Neural progenitor cell (in vitro differentiated cells): Measurements from ENCODE around the gene HCN1. TPM values are rescaled to one million over a fixed set of nuclear protein-coding genes. Genes with fewer than 3 reads are reported as not detected.

Experiments
- DNase-seq: peaks from one replicate; pipeline ENCODE4 v3.0.0-alpha.2; 2016; ENCODE audit warnings: low spot score
- H2AFZ ChIP-seq: fragments of 200-600 bp; sonication (generic); replicated peaks from 2 replicates; pipeline ENCODE4 v1.6.1; 2016; ENCODE audit warnings: antibody characterized with exemption
- H3F3A ChIP-seq: fragments of 200-600 bp; sonication (generic); 2 replicates; pipeline ENCODE4 v1.6.1; 2016; ENCODE audit warnings: antibody characterized with exemption, low read depth
- H3K27ac ChIP-seq: fragments of 200-600 bp; sonication (generic); 2 replicates; pipeline ENCODE4 v1.5.1; 2016; ENCODE audit warnings: mild to moderate bottlenecking
- H3K27me3 ChIP-seq: fragments of 200-600 bp; sonication (generic); 2 replicates; pipeline ENCODE4 v1.6.1; 2016; ENCODE audit warnings: mild to moderate bottlenecking, moderate library complexity
- H3K36me3 ChIP-seq: fragments of 200-600 bp; sonication (generic); 2 replicates; pipeline ENCODE4 v1.5.1; 2016
- H3K4me1 ChIP-seq: fragments of 200-600 bp; sonication (generic); 2 replicates; pipeline ENCODE4 v1.6.1; 2016; ENCODE audit warnings: mixed run types
- H3K4me2 ChIP-seq: fragments of 200-600 bp; sonication (generic); 2 replicates; pipeline ENCODE4 v1.6.1; 2016
- H3K4me3 ChIP-seq: fragments of 200-600 bp; sonication (generic); 2 replicates; pipeline ENCODE4 v1.5.1; 2016
- H3K79me2 ChIP-seq: fragments of 200-600 bp; sonication (generic); 2 replicates; pipeline ENCODE4 v1.6.1; 2016; ENCODE audit warnings: low read depth
- H3K9ac ChIP-seq: fragments of 200-600 bp; sonication (generic); 2 replicates; pipeline ENCODE4 v1.6.1; 2016
- H3K9me3 ChIP-seq: fragments of 200-600 bp; sonication (generic); 2 replicates; pipeline ENCODE4 v1.5.1; 2016; ENCODE audit warnings: low read depth
- H4K20me1 ChIP-seq: fragments of 200-600 bp; sonication (generic); 2 replicates; pipeline ENCODE4 v1.6.1; 2016; ENCODE audit warnings: low read depth
- H3K27ac Mint-ChIP-seq: 3 replicates; pipeline ENCODE4 v1.8.0; 2021; ENCODE audit warnings: mixed read lengths
- H3K27me3 Mint-ChIP-seq: 2 replicates; pipeline ENCODE4 v1.8.0; 2022; ENCODE audit warnings: low read depth, mild to moderate bottlenecking, inconsistent platforms, moderate library complexity, mixed read lengths; ENCODE audit not compliant: insufficient read depth
- H3K36me3 Mint-ChIP-seq: 3 replicates; pipeline ENCODE4 v1.8.0; 2021; ENCODE audit warnings: mixed read lengths
- H3K4me1 Mint-ChIP-seq: 3 replicates; pipeline ENCODE4 v1.8.0; 2021; ENCODE audit warnings: mixed read lengths
- H3K4me3 Mint-ChIP-seq: 3 replicates; pipeline ENCODE4 v1.8.0; 2021; ENCODE audit warnings: mild to moderate bottlenecking, moderate library complexity, mixed read lengths
- H3K9me3 Mint-ChIP-seq: 3 replicates; pipeline ENCODE4 v1.8.0; 2020; ENCODE audit warnings: mixed read lengths
- EZH2 ChIP-seq: fragments of 200-600 bp; sonication (generic); IDR thresholded peaks from 2 replicates; pipeline ENCODE4 v1.6.1; 2017; ENCODE audit warnings: antibody characterized with exemption, mild to moderate bottlenecking, moderate library complexity
- EZH2phosphoT487 ChIP-seq: fragments of 200-600 bp; sonication (generic); IDR thresholded peaks from 2 replicates; pipeline ENCODE4 v1.6.1; 2017; ENCODE audit warnings: antibody characterized with exemption
- total RNA-seq: library from RNA; depleted of rRNA; stranded (reverse); fragments of >200 nt; gene quantifications from 2 replicates; pipeline ENCODE4 v1.2.3, GENCODE V29; 2015; ENCODE audit warnings: low replicate concordance
- TF ChIP-seq, protein P1 (sequence below): fragments of 200-600 bp; sonication (generic); IDR thresholded peaks from 2 replicates; pipeline ENCODE4 v1.5.1; 2017; ENCODE audit warnings: antibody characterized with exemption, mild to moderate bottlenecking

The HCN1 gene
- total RNA-seq, 1 donor from 2014 or later, result not detected

DNA sequence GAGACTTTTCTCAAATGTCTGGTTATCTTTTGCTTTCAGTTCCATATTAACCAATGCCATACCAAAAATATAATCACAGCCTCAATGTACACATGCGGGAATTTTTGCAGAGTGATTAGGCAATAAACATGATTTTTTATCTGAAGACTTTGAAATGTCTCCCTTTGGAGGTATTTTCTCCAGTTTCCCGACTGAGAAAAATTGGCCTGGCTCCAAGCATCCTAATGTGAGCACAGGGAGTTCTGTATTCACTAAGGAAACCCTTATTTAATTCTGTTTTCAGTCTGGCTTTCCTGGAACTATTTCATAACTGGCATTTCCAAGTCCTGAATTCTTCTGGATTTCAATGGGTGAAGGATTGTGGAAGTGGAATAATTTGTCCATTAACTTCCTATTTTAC is 8.5 kb downstream of the HCN1 start:
- TF ChIP-seq EZH2phosphoT487 (no peak), EZH2 (no peak)
- TF ChIP-seq, protein P1, sequence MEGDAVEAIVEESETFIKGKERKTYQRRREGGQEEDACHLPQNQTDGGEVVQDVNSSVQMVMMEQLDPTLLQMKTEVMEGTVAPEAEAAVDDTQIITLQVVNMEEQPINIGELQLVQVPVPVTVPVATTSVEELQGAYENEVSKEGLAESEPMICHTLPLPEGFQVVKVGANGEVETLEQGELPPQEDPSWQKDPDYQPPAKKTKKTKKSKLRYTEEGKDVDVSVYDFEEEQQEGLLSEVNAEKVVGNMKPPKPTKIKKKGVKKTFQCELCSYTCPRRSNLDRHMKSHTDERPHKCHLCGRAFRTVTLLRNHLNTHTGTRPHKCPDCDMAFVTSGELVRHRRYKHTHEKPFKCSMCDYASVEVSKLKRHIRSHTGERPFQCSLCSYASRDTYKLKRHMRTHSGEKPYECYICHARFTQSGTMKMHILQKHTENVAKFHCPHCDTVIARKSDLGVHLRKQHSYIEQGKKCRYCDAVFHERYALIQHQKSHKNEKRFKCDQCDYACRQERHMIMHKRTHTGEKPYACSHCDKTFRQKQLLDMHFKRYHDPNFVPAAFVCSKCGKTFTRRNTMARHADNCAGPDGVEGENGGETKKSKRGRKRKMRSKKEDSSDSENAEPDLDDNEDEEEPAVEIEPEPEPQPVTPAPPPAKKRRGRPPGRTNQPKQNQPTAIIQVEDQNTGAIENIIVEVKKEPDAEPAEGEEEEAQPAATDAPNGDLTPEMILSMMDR, result no peak
- no peaks in the 10 kb centered on the region for H3K4me1 ChIP-seq
- Mint-ChIP-seq H3K4me3 (no peak overlapping the region), H3K4me1 (no peaks in the 10 kb centered on the region), H3K27ac (no peak overlapping the region), H3K27me3 (peaks cover 2% of the 10 kb centered on the region), H3K36me3 (no peaks in the 10 kb centered on the region), H3K9me3 (no peaks in the 10 kb centered on the region)
- H3K27me3 ChIP-seq, result no peaks in the 10 kb centered on the region
- no peaks in the 10 kb centered on the region for H4K20me1 ChIP-seq
- H2AFZ ChIP-seq, result no peak overlapping the region
- H3K4me3 ChIP-seq, result no peak overlapping the region
- no peak overlapping the region for H3K4me2 ChIP-seq
- H3K9me3 ChIP-seq, result no peaks in the 10 kb centered on the region
- H3F3A ChIP-seq, result no peaks in the 10 kb centered on the region
- no peak for DNase-seq
- H3K79me2 ChIP-seq, result no peaks in the 10 kb centered on the region
- no peak overlapping the region for H3K27ac ChIP-seq
- no peaks in the 10 kb centered on the region for H3K36me3 ChIP-seq
- no peak overlapping the region for H3K9ac ChIP-seq

DNA sequence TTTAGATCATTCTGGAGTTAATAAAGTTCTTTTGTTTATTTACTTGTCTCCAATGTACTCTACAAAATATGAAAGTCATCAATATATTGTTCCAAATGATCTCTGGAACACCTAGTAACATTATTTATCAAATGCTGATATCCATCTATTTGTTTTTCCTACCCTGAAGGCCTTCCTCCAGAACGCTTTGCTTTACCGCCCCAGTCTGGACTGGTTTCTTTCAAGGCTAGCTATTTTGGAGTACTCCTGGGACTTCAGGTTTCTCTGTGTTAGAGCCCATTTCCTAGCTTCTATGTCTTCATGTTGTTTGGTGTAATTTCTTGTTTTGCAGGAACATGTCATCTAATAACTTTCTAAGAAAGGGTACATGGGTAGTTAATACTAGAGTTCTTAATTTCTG is 9.6 kb downstream of the HCN1 start:
- Histone ChIP-seq H2AFZ (no peak overlapping the region), H3K27ac (no peak overlapping the region), H3K9ac (no peak overlapping the region), H3K79me2 (no peaks in the 10 kb centered on the region), H3F3A (no peaks in the 10 kb centered on the region), H3K4me3 (no peak overlapping the region), H3K36me3 (no peaks in the 10 kb centered on the region), H3K4me2 (no peak overlapping the region), H3K9me3 (no peaks in the 10 kb centered on the region), H3K27me3 (no peaks in the 10 kb centered on the region), H3K4me1 (no peaks in the 10 kb centered on the region), H4K20me1 (no peaks in the 10 kb centered on the region)
- Mint-ChIP-seq H3K36me3 (no peaks in the 10 kb centered on the region), H3K27ac (no peak overlapping the region), H3K4me1 (no peaks in the 10 kb centered on the region), H3K4me3 (no peak overlapping the region), H3K9me3 (no peaks in the 10 kb centered on the region), H3K27me3 (peaks cover 2% of the 10 kb centered on the region)
- DNase-seq, result no peak
- no peak for TF ChIP-seq EZH2
- TF ChIP-seq, protein P1, result no peak
- TF ChIP-seq EZH2phosphoT487, result no peak

GRCh38 chr5:45684118-45684517 is 12.1 kb downstream of the HCN1 start:
- Mint-ChIP-seq H3K4me3 (no peak overlapping the region), H3K9me3 (no peaks in the 10 kb centered on the region), H3K27ac (no peak overlapping the region), H3K36me3 (no peaks in the 10 kb centered on the region), H3K4me1 (no peaks in the 10 kb centered on the region), H3K27me3 (peaks cover 2% of the 10 kb centered on the region)
- TF ChIP-seq, protein P1, result no peak
- TF ChIP-seq EZH2 (no peak), EZH2phosphoT487 (no peak)
- H3K79me2 ChIP-seq, result no peaks in the 10 kb centered on the region
- no peak overlapping the region for H3K4me2 ChIP-seq
- H3K36me3 ChIP-seq, result no peaks in the 10 kb centered on the region
- H3K4me1 ChIP-seq, result no peaks in the 10 kb centered on the region
- H3K9ac ChIP-seq, result no peak overlapping the region
- no peak overlapping the region for H3K27ac ChIP-seq
- no peaks in the 10 kb centered on the region for H3K27me3 ChIP-seq
- no peaks in the 10 kb centered on the region for H3F3A ChIP-seq
- no peaks in the 10 kb centered on the region for H3K9me3 ChIP-seq
- H3K4me3 ChIP-seq, result no peak overlapping the region
- no peak for DNase-seq
- no peaks in the 10 kb centered on the region for H4K20me1 ChIP-seq
- H2AFZ ChIP-seq, result no peak overlapping the region

- Histone ChIP-seq H3K27me3 (no peaks in the 10 kb centered on the region), H4K20me1 (no peaks in the 10 kb centered on the region), H3K9me3 (no peaks in the 10 kb centered on the region), H2AFZ (no peak overlapping the region), H3K4me2 (no peak overlapping the region), H3K79me2 (no peaks in the 10 kb centered on the region), H3F3A (no peaks in the 10 kb centered on the region), H3K4me1 (no peaks in the 10 kb centered on the region), H3K36me3 (no peaks in the 10 kb centered on the region), H3K4me3 (no peak overlapping the region), H3K9ac (no peak overlapping the region), H3K27ac (no peak overlapping the region)
- Mint-ChIP-seq H3K4me1 (no peaks in the 10 kb centered on the region), H3K27ac (no peak overlapping the region), H3K27me3 (peaks cover 2% of the 10 kb centered on the region), H3K36me3 (no peaks in the 10 kb centered on the region), H3K4me3 (no peak overlapping the region), H3K9me3 (no peaks in the 10 kb centered on the region)
- TF ChIP-seq, protein P1, result peak; percentile 7
- TF ChIP-seq EZH2phosphoT487 (no peak), EZH2 (no peak)
- DNase-seq, result no peak
Measured at GRCh38 chr5:45680950-45681349, 15.2 kb downstream of the HCN1 start.
